Measurements from ENCODE around the gene PCBP1.
"Not testable (repeated sequence)": the region's sequence is repeated elsewhere in the genome, so short reads cannot be mapped to it uniquely, and the experiment has no call there.

The PCBP1 gene

GRCh38 chr2:70101174-70101573, 13.9 kb downstream of the PCBP1 start:
- no peak for DNase-seq

GRCh38 chr2:70101686-70102085, 14.4 kb downstream of the PCBP1 start:
- not testable (repeated sequence) for DNase-seq

- not testable (repeated sequence) for DNase-seq
Measured at GRCh38 chr2:70102323-70102905, 15.1 kb downstream of the PCBP1 start.

- DNase-seq: no peak
Measured at GRCh38 chr2:70103531-70104061, 16.3 kb downstream of the PCBP1 start.

GRCh38 chr2:70104231-70105111, 17.2 kb downstream of the PCBP1 start:
- DNase-seq: peak in 1 of 2 experiments; percentile 34

GRCh38 chr2:70106138-70106537, 18.9 kb downstream of the PCBP1 start:
- not testable (repeated sequence) for DNase-seq

- DNase-seq: not testable (repeated sequence)
Measured at GRCh38 chr2:70110397-70110796, 23.1 kb downstream of the PCBP1 start.

- DNase-seq: no peak
Measured at GRCh38 chr2:70111752-70112591, 24.7 kb downstream of the PCBP1 start.

GRCh38 chr2:70113359-70114070, 26.2 kb downstream of the PCBP1 start:
- DNase-seq: no peak

- DNase-seq: no peak
Measured at GRCh38 chr2:70115646-70116442, 28.6 kb downstream of the PCBP1 start.

GRCh38 chr2:70116936-70117552, 29.8 kb downstream of the PCBP1 start:
- no peak for DNase-seq

- no peak for DNase-seq
Measured at GRCh38 chr2:70118798-70119454, 31.6 kb downstream of the PCBP1 start.

- no peak for DNase-seq
Measured at GRCh38 chr2:70121627-70122372, 34.5 kb downstream of the PCBP1 start.

GRCh38 chr2:70122470-70122869, 35.2 kb downstream of the PCBP1 start:
- no peak for DNase-seq

GRCh38 chr2:70123051-70123828, 36.0 kb downstream of the PCBP1 start:
- DNase-seq: no peak

- no peak for DNase-seq
Measured at GRCh38 chr2:70123829-70124116, 36.5 kb downstream of the PCBP1 start.

- DNase-seq: peak; percentile 55 to 61
Measured at GRCh38 chr2:70124983-70125480, 37.8 kb downstream of the PCBP1 start.

GRCh38 chr2:70125498-70125898, 38.2 kb downstream of the PCBP1 start:
- DNase-seq: no peak

- no peak for DNase-seq
Measured at GRCh38 chr2:70126413-70126812, 39.1 kb downstream of the PCBP1 start.
